ENCODE results near the gene SPATA2. TPM values are rescaled to one million over a fixed set of nuclear protein-coding genes. Genes with fewer than 3 reads are reported as not detected.

The SPATA2 gene
- polyA plus RNA-seq, 4 donors = 10.4 to 11.6 (median 11.1) TPM

DNA sequence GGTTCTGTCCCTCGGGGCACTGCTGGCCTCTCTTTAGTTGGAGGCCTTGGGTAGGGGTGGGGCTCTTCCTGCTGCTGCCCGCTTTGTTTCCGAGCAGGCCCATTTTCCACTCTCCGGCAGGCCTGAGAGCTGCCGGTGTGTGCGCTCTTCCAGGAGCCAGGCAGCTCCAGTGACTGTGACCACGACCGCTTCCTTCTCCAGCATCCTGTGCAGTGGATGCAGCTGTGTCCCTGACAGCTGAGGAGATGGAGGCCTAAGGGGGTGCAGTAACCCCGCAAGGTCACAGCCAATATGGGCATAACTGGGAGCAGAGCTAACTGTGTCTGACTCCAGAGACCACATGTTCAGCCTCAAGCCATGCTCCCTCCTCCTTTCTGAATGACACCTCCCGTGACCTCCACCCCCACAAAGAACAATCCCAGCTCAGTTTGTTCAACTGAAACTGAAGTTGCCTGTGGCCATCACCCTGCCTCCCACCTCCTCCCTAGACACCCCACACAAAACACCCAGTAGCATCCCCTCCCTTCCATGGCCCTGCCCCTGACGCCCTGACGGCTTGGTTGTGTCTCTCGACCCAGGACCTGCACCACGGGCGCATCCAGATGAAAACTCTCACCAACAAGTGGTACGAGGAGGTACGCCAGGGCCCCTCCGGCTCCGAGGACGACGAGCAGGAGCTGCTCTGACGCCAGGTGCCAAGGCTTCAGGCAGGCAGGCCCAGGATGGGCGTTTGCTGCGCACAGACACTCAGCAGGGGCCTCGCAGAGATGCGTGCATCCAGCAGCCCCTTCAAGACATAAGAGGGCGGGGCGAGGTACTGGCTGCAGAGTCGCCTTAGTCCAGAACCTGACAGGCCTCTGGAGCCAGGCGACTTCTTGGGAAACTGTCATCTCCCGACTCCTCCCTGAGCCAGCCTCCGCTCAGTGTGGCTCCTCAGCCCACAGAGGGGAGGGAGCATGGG, 27.8 kb downstream of the SPATA2 start:
- DNase-seq (ENCODE audit: low read depth in 4 of 4, low spot score in 3 of 4) = no peak

DNA sequence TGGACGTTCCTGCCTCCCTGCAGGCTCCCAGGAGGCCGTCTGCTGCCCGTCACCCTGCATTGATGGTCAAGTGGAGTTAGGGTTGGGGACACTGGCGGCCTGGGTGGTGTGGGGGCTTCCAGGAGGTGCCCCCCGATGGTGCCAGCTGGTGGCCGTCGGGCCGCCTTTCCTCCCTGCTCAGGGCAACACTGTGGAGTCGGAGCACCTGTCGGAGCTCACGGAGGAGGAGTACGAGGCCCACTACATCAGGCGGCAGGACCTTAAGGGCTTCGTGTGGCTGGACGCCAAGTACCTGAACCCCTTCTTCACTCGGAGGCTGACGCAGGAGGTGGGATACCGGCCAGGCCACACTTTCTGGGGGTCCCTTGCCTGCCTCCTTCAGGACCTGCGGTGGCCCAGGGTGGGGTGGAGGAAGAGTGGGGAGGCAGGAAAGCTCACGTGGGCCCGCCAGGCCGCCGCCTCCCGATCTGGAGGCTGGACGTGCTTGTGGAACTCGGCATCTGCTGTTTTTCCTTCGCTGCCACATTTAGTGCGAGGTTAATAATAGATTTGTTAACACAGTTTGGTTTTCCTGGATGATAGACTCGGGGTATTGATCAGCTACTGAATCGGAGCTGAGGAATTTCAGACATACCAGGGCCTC, 28.6 kb downstream of the SPATA2 start:
- no peak for DNase-seq (ENCODE audit: low read depth in 4 of 4, low spot score in 3 of 4)

DNA sequence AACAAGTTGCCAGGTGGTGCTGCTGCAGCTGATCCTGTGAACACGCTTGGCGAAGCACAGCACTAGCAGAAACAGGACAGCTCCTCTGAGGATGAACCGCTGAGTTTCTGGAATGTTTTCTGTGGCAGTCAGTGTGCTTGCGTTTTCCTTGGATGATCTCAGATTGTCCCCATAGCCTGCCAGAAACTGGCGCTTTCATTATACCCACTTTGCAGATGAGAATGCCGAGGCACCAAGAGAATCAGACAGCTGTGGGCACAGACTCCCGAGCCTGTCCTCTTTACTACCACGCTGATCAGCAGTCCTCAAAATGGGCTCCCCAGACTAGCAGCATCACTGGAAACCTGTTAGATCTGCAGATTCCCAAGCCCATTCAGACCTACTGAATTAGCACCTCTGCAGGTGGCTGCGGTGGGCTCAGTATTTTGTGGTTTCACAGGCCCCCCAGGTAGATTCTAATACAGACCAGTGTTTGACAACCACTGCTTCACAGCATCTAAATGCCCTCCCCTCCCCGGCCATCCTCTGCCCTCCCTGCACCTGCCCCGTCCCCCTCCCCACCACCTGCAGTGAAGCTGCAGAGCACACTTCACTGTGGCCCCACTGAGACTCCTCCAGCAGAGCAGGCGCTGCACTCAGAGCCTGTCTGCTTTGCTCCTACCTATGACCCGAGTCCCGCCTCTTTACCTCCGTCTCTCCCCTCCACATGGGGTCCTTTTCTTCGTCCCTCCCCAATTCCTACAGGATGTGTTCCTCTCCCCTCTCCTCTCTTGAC, 29.6 kb downstream of the SPATA2 start:
- no peak for DNase-seq (ENCODE audit: low read depth in 4 of 4, low spot score in 3 of 4)

DNA sequence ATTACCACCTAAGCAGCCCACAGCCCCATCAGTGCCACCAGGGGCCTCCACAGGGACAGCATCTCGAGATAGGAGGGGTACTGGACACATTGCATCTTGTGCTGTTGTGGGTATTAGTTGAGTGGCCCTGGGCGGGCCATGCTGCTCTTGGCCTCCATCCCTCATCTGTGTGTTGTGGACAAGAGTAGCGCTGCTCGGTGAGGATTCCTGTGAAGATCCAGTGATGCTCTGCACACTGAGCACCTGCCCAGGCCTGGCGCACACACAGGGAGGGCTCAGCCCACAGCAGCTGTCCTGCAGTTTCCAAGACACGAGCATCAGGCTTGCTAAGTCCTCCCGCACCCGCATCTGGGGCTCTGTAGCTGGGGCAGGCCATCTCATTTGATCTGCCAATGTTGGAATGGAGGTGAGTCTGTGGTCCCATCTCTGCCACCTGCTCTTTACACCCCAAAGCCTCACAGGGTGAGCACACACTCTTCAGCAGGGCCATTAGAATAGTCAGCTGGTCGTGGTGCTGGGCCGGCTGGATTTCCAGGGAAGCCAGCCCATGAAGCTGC, 32.0 kb downstream of the SPATA2 start:
- no peak for DNase-seq (ENCODE audit: low read depth in 4 of 4, low spot score in 3 of 4)

DNA sequence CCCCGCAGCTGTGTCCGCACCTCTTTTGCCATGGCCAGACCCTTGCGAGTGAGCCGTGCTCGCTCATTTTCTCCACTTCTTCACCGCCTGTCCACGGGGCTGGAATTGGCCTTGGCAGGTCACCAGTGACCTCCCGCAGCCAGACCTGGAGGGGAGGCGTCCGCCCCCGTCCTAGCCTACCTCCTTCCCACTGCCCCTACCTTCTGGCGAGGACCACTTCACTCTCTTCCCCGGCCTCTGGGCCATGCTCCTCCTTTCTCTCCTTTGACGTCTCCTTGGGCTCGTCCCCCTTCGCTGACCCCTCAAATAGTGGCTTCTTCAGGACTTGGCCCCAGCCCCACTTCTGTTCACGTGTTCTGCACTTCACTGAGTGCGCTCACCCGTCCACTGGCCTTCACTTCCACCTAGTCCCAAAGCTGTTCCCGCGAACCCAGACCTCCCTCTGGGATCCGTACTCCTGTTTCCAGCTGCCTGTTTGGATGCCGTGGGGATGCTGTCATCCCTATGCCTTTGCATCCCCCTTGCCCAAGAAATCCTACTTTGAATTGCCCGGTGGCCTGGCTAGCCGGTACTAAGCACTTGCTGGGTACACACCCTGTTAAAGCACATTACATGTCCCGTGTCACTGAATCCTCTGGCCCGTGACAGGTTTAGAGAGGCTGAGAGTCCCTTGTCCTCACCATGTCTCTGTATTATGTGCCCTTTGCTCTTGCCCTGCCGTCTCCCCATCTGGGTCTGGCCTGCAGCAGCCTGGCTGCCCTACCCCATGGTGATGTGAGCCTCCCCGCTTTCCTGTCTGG, 33.0 kb downstream of the SPATA2 start:
- no peak for DNase-seq (ENCODE audit: low read depth in 4 of 4, low spot score in 3 of 4)

DNA sequence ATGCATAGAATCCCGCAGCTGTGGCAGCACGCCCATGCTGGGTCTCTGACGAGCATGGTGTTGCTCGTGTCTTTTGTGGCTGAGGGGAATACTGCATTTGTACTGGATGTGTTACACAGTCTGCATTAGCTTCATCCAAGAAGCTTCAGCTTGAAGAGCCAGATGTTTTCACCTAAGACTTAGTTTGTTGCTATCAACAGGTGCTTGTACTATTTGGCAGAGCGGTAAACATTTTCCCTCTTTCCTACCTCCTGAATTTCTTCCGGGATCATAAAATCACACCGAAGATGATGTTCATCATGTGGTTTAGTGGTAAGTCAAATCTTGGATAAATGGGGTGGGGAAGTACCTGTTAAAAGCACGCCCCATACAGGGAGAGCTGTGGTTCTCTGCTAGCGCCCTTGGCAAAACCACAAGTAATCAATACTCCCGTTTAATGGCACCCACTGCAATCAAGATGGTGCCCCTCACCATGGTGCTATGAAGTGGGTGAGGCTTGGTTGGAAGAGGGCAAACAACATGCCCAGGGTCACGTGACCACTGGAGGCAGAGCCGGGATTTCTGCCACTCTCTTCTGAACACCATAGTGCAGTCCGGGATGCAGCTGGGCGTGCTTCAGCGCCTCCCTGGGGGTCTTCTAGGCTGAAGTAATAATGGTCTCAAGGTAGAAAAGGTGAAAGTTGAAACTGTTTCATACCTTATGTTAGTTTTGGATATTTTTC, 34.4 kb downstream of the SPATA2 start:
- DNase-seq (ENCODE audit: low read depth in 4 of 4, low spot score in 3 of 4) = no peak

DNA sequence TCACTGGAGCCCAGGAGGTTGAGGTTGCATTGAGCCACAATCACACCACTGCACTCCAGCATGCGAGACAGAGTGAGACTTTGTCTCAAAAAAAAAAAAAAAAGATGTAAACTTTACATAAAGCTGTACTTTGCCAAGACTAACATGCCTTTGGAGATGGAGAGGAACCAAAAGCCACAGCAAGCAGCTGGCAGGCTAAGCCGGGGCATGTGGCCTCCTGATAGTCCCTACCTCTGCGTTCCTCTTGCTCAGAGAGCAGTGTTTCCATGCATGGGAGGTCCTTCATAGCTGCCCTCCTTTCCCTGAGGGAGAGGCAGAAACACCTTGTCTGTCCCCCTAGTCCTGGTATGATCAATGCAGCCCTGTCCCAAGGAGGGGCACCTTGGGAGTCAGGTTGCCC, 35.2 kb downstream of the SPATA2 start:
- no peak for DNase-seq (ENCODE audit: low read depth in 4 of 4, low spot score in 3 of 4)

DNA sequence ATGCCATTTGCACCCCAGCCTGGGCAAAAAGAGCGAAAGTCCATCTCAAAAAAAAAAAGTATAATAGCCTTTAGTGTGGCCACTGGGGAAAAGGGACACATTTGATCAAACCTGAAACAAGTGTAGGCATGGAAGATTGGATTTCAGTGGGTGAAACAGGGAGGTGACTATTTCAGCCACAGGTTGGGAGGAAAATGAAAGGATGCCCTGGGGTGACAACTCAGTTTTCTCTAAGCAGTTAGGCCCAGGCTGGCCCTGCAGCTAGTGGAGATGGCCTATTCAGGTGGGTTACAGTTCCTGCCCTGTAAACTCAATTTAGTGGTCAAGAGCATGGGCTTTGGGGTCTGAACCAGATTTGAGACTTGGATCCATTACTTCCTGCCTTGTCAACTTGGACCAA, 36.4 kb downstream of the SPATA2 start:
- no peak for DNase-seq (ENCODE audit: low read depth in 4 of 4, low spot score in 3 of 4)

DNA sequence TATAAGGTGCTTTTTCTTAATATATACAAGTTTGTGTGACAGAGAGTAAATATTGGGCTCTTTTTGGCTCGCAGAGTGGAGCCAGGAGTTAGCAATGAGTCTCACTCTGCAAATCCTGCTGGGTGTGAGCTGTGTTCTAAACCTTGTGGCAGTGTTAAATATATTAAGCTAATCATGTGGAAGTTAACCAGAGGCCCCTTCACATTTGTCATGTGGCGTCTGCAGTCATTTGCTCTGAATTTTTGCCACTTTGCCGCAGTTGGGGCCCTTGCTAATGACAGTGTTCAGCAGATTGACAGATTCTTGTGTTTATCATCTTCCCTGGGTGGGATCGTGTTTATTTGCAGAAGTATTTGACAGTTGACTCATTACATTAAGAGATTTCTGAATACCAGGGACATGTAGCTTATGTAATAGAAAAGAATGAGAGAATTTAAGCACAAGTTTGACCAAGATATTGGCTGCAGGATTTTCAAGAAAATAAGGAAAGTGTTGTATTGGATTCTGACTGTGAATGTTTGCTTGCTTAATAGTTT, 37.9 kb downstream of the SPATA2 start:
- no peak for DNase-seq (ENCODE audit: low read depth in 4 of 4, low spot score in 3 of 4)

DNA sequence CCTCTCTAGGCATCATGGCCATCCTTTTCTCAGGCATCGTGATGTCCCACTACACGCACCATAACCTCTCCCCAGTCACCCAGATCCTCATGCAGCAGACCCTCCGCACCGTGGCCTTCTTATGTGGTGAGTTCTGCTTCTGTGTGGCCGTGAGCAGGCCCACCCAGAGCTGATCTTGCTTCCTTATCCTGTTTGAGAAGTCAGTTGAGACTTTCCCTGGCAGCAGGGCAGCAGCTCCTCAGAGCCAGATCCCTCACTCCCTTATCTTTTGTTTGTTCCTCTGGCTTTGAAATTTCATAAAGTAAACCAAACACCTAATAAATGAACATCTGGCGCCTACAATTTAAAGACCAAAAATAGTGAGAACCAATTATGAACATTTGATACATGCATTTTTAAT, 40.6 kb downstream of the SPATA2 start:
- DNase-seq (ENCODE audit: low read depth in 4 of 4, low spot score in 3 of 4) = no peak

DNA sequence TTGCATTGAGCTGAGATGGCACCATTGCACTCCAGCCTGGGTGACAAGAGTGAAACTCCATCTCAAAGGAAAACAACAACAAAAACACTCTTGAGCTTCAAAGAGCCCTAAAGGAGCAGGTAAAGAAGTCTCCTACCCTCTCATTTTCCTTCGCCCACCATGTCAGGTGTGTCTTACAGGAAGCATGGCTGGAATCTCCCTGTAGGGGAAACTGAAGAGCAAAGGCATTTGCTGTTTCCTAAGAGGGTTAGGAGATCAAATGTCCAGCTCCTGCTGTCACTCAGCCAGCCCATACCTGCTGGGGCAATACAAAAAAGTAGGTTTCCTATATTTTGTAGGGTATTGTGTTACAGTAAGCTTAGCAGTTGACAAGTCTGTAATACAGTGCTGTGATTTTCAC, 43.3 kb downstream of the SPATA2 start:
- no peak for DNase-seq (ENCODE audit: low read depth in 4 of 4, low spot score in 3 of 4)

DNA sequence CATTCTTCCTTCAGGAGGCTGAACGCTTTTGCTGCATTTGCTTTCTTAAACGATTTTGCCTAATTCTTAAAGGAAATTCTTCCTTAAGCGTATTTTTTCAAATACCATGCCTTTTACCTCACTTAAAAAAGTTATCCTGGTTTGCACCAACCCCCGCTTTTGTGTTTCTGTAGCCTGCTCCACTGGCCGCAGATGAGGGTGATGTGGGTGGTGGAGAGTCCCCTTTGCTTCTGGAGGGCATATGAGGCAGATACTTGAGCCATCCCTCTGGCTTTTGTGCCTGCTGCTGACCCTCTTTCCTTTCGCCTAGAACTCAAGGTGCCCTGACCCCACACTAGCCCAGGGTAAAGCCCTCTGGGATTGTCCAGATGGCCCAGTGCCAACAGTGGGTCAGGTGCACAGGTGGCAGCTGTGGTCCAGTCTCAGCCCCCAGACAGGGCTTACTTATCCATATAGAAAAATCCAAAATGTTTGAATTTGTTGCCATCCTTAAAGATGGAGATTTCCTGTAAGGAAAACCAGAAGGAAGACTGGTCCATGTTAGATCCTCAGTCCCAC, 43.9 kb downstream of the SPATA2 start:
- no peak for DNase-seq (ENCODE audit: low read depth in 4 of 4, low spot score in 3 of 4)

DNA sequence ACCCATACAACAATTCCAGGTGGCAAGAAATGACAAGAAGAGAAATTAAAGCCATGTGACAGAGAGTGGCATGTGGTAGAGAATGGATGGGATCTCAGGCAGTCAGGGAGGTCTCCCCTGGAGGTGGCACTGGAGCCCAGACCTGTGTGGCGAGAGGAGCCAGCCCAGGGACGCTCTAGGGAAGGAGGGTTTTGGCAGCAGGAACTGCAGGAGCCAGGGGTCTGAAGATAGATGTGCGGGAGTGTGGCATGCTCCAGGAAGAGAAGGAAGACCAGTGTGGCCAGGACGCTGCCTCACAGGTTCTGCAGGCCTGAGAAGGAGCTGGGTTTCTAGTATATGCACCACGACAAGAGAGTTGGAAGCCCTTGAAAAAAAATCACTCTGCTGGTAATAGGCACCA, 45.1 kb downstream of the SPATA2 start:
- DNase-seq (ENCODE audit: low read depth in 4 of 4, low spot score in 3 of 4) = no peak

DNA sequence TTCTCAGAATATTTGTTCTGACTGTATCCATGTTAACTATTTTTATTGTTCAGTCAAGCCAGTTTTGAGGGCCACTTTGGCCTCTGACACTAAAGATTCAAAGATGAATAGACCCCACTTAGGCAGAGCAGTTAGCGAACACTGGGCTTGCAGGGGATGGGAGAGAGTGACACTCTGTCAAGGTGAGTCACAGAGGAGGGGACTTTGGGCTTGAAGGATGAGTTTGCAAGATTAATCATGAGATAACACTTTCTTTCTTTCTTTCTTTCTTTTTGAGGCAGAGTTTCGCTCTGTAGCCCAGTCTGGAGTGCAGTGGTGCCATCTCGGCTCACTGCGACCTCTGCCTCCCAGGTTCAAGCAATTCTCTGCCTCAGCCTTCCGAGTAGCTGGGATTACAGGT, 46.4 kb downstream of the SPATA2 start:
- DNase-seq (ENCODE audit: low read depth in 4 of 4, low spot score in 3 of 4) = no peak

DNA sequence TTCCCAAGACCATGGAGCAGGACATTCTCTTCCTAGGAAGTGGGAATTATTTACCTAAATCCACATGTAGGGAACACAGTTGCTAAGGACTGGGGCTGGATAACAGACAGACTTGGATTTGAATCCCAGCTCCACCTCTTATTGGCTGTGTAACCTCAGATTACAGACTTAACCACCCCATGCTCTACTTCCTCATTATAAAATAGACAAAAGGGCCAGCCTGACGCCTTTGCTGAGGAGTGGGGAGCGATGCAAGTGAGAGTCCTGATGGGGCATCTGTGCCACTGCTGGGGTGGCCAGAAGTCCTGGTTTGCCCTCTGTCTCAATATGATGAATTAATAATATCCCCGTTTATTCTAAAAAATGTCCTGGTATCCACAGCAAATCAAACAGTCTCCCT, 46.8 kb downstream of the SPATA2 start:
- no peak for DNase-seq (ENCODE audit: low read depth in 4 of 4, low spot score in 3 of 4)

DNA sequence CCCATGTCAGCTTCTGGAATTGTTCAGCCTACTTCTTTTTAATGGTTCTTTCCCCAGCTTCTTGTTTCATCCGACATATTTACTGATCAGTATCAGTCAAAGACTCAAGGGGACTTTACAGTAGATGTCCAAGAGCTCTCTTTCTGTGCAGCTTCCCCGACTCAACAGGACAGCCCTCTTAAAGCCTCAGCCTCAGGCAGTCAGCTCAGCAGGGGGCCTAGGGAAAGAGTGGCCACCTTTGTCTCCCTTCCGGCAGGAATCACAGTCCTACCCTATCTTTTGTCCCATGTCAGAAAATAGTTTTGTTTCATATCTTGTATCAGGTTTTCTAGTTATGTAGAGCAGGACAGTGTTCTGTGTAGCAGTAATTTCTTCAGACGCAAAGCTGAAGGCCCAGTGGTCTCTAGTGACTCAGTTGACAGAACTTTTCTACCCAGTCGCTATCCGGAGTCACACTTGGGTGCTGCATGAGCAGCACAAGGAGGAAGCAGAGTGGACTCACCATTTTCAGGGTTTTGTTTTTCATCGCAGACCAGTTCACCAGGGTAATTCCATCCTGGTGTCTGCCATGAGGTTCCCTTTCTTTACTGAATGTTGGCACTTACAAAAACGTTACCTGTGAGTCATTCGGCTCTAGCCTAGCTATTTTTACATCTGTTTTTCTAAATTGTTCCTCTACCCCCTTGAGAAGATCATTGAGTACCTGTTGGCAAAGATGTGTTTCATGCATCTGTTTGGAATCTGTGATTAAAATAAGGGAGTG, 47.7 kb downstream of the SPATA2 start:
- DNase-seq (ENCODE audit: low read depth in 4 of 4, low spot score in 3 of 4) = no peak

DNA sequence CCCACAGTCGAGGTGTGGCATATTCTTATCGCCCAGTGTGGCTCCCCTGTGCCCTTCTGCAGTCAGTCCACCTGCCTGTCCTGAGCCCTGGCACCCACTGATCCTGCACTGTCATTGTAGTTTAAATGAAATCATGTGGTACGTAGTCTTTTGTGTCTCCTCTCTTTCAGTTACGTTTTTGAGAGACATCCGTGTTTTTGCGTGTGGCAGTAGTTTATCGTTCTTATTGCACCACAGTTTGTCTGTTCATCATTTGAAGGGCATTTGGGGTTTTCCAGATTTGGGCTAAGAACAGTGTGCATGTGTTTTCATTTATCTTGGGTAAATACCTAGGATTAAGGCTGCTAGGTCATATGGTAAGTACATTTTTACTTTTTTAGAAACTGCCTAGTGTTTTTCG, 49.3 kb downstream of the SPATA2 start:
- DNase-seq (ENCODE audit: low read depth in 4 of 4, low spot score in 3 of 4) = no peak

DNA sequence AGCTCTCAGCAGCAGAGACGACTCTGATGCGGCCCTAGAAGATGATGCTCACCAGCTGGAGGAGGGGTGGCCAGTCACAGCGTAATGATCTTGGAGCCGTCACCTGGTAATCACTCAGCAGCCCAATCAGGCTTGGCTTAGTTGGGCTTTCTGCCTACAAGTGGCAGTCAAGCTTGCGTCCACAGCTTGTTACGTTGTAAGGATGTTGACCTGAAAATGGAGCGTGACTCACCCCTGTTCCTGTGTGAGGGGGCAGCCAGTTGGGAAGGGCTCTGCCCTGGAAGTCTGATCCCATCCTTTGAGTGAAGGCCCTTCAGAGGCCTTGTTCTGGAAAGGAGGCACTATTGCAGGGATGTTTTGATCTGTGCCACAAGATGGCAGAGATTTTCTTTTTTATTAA, 49.8 kb downstream of the SPATA2 start:
- no peak for DNase-seq (ENCODE audit: low read depth in 4 of 4, low spot score in 3 of 4)

Data from right renal pelvis (tissue), 4 donors.